Astrocyte of the spinal cord (primary cell): ENCODE measurements around the gene ARRDC3.
"Not testable (repeated sequence)": the region's sequence is repeated elsewhere in the genome, so short reads cannot be mapped to it uniquely, and the experiment has no call there.

Experiments
- DNase-seq: peaks from one replicate; pipeline ENCODE4 v3.0.0; 2011; ENCODE audit warnings: low read depth, low spot score
- H3K4me3 ChIP-seq: 2 replicates; pipeline ENCODE4 v1.5.1; 2011; ENCODE audit warnings: low read depth, mild to moderate bottlenecking, low read length, moderate library complexity
- CTCF ChIP-seq: IDR thresholded peaks from 2 replicates; pipeline ENCODE4 v1.5.1; 2012; ENCODE audit warnings: low read depth, mild to moderate bottlenecking, low read length, inconsistent platforms
- in situ Hi-C: cut with HindIII; loops from 2 replicates; pipeline ENCODE4 v1.10.0; 2017; ENCODE audit warnings: low sequenced_read_pairs

ARRDC3 gene

DNA sequence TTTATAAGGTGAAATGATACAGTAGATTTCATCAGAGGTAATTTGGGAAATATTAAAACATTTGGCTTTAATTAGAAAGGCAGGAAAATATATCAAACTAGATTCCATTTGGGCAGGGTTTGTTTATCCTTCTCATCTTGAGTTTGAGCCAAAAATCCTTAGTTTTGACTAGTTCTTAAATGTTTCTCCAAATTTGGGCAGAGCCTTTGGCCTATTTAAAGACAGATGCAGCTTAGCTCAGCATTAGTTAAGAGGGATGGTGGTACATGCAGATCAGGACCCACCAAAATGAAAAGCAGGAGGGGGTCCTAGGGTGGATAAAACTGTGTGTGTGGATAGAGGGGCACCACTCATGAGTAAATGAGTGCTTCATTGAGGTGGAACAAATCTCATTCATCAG lies 20.3 kb upstream of the ARRDC3 start:
- in situ Hi-C loops, result no loop called here
- peak; percentile 16 for DNase-seq
- no peak overlapping the region for H3K4me3 ChIP-seq
- no peak for TF ChIP-seq CTCF

DNA sequence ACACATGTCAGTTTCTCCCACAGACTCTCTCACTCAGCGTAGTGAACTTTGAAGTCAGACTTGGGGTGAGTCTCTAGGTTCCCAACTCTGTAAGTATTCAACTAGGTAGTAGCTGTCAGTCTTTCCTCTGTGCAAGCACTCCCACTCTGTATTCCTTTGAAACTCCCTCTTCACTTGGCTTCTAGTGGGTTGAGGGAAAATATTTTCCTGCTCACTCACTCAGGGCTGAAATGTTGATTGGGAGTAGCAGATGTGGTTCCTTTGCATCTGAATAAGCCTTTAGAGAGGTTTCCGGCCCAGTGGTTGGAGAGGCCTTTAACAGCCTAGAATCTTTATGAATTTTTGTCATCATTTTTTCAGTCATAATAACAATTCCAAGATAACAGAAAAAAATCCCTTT lies 18.1 kb upstream of the ARRDC3 start:
- in situ Hi-C loops, result no loop called here
- H3K4me3 ChIP-seq, result no peak overlapping the region
- TF ChIP-seq CTCF, result no peak
- no peak for DNase-seq

DNA sequence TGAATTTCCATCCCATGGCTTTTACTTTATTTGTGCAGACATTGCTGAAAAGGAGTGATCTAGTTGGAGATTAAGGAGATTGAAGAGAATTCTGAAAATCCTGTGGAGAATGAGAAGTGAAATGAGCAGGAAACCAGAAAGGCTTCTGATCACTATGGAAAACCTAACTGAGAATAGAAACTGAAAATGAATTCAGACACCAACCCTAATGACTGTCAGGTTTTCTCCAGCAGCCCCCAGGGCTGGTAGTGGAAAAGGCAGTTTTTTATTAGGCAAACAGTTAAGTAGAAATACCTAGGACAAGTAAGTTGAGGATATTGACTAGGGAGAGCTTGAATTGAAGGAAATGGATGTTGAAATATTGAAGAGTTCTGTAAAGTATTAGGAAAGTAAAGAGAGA lies 14.7 kb upstream of the ARRDC3 start:
- no peak overlapping the region for H3K4me3 ChIP-seq
- TF ChIP-seq CTCF, result no peak
- in situ Hi-C loops, result no loop called here
- no peak for DNase-seq

DNA sequence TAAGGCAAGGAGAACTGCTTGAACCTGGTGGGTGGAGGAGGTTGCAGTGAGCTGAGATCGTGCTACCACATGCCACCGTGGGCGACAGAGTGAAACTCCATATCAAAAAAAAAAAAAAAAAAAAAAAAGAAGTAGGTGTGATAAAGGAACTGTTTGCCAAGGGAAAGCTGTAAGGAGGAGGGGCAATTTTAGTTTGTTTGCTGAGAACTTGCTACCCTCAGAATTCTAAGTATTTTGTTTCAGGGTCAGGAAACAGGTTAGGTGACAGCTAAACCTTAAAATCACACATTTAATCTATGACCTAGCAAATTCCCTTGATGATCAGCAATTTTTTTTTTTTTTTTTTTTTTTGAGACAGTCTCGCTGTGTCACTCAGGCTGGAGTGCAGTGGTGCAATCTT lies 7.2 kb upstream of the ARRDC3 start:
- DNase-seq, result no peak
- in situ Hi-C loops, result no loop called here
- TF ChIP-seq CTCF, result no peak

DNA sequence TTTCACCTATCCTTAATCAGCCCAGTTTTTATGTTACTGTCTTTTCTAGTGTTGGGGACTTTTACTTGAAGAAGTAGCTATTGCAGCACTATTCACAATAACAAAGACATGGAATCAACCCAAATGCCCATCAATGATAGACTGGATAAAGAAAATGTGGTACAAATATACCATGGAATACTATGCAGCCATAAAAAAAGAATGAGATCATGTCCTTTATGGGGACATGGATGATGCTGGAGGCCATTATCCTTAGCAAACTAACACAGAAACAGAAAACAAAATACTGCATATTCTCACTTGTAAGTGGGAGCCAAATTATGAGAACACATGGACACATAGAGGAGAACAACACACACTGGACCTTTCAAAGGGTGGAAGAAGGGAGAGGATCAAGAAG lies 6.4 kb upstream of the ARRDC3 start:
- H3K4me3 ChIP-seq, DNase-seq, in situ Hi-C loops: not testable (repeated sequence)

More for the DNA sequence above, 7.2 kb upstream of the ARRDC3 start:
- H3K4me3 ChIP-seq, result no peak overlapping the region

DNA sequence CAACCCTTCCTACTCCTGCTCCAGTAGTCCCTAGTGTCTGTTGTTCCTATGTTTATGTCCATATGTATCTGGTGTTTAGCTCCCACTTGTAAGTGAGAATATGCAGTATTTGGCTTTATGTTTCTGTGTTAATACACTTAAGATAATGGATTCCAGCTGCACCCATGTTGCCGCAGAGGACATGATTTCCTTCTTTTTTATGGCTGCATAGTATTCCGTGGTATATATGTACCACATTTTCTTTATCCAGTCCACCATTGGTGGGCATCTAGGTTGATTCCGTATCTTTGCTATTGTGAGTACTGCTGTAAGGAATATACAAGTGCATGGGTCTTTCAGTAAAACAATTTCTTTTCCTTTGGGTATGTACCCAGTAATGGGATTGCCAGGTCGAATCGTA lies 5.2 kb upstream of the ARRDC3 start:
- no peak overlapping the region for H3K4me3 ChIP-seq
- no peak for TF ChIP-seq CTCF
- in situ Hi-C loops, result no loop called here
- no peak for DNase-seq

DNA sequence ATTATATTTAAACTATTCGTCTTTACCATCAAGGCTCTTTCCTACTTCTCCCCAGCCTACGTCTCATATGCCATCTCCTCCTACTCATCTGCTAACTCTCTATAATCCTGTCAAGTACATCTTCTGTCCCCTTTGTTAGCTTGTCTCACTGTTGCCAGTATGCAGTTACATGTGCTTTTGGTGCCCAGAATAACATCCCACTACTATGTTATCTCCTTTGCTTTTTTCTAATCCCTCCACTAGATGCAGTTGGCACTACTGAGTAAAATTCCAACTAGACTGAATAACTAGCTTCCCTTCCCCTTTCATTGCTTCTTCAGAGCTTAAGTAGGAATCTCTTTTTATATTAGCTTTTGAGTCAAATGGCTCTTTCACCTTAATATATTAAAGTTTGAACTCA lies 3.0 kb upstream of the ARRDC3 start:
- no peak overlapping the region for H3K4me3 ChIP-seq
- no peak for TF ChIP-seq CTCF
- DNase-seq, result no peak
- in situ Hi-C loops, result no loop called here

GRCh38 chr5:91385596-91385995 lies 2.5 kb upstream of the ARRDC3 start:
- in situ Hi-C loops, H3K4me3 ChIP-seq, DNase-seq: not testable (repeated sequence)
